Left kidney (tissue), 2 donors: ENCODE data around the gene CACNA2D4. TPM values are rescaled to one million over a fixed set of nuclear protein-coding genes. Genes with fewer than 3 reads are reported as not detected.

ENCODE experiments used
- DNase-seq: peaks from one replicate; pipeline ENCODE4 v3.0.0-alpha.2; 2013
- polyA plus RNA-seq: library from polyadenylated mRNA; unstranded; fragments of 120-200 nt; gene quantifications from one replicate; pipeline ENCODE4 v1.2.1, GENCODE V29; 2013; ENCODE audit not compliant: insufficient read length

Gene CACNA2D4
- polyA plus RNA-seq, 1 donor = 1.9 TPM

DNA sequence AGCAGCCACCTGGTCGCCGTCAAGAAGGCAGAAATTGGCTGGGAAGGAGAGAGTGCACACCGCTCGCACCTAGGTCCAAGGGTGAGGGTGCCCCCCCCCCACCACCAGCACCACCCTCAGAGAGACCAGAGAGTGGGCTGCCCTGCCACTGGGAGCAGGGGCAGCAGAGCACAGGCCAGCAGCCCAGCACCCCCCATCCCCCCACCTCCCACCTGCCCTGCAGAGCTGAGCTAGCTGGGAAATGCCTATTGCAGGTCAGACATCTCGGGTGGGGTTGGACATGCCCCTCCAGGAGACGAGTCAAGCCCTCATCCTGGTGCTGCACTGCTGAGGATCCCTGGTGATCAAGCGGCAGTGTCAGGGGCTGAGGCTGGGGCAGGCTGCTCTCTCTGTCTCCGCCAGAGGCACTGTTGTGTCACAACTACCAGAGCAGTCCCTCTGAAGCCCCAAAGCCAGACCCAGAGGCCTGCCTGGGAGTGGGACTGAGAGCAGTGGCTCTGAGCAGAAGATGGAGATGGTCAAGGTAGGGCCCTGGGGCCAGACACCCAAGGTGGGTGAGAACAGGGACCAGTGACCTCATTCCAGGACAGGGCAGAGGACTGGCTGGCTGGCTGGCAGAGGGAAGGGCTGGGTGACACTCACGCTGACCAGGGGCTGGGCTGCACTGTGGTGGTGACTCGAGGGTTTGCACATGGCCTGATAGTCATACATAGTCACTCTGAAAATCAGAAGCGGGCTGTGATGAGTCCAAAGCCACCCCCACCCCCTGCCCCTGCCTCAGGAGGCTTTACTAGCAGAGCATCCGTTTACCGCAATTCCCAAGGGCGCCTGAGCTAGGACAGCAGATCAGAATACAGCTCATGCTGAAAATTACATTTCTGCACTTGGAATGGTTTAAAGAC lies 117.8 kb downstream of the CACNA2D4 start:
- DNase-seq = no peak

DNA sequence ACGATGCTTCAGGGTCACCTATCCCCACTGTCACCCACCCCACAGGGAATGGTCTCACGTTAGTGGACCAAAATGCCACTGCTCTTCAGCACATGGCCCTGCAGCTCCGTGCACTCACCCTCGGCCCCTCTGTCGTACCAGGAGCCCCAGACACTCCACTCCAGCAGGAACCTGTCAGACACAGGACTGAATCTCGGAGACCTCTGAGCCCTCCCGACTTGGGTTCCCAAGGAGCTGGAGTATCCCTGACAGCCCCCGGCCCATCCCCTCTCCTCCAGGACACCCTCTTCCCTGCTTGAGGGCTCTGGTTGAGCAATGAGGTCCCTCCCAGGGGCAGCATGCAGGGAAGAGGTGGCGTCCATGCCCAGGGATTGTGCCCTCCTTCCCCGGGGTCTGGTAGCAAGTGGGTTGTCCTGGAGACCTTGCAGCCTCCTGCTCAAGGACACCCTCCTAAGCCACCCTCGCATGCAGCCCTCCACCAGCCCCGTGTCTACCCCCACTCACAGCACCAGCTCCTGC lies 118.5 kb downstream of the CACNA2D4 start:
- no peak for DNase-seq

DNA sequence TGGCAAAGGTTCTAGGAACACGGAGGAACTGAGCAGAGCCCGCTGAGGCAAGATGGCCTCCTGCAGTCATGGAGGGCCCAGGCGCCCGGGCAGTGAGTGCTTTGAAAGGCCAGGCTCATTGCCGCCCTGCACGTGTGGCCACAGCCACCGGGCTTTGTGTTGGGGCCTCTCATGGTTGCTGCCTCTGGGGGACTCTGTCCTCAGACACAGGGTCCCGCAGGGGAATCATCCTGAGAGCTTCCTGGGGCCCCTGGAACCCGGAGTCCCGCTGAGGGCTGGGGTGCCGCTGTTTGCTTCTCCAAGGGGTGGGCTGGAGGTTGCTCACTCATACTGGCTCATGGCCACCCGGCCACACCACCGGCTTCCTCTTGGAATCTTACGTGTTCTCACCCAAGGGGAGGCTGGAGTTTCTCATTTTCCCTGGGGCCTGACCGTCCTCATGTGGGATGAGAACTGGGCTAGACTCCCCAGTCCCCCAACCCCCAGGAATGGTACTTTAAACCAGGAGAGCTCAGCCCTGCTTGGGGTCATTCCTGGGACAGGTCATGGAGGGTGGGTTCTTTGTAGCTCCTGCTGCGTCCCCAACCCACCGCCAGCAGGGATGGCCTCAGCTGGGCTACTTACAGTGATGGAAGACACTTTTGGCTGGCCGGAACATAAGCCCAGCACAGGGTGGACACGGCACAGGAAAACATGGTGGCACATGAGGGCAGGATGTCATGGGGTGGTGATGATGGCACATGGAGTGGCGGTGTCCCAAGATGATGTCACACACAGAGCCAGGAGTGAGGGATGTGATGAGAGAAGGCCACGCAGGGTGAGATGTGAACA lies 119.2 kb downstream of the CACNA2D4 start:
- DNase-seq = no peak

DNA sequence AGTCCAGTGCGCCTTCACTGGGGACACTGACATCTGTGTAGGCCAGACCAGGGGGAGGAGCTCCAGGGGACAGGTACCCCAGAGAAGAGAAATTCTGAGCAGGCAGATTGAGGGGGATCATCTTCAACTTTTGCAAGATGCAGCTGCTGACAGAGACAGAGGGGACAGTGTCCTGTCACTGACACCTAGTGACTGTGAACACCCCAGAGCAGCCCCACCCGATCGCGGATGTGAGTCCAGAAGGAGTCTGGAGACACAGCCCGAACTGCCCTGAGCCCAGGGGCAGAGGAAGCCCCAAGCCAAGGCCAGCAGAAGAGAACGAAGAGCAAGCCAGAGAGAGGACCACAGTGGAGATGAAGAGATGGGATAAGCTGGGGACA lies 119.8 kb downstream of the CACNA2D4 start:
- no peak for DNase-seq

DNA sequence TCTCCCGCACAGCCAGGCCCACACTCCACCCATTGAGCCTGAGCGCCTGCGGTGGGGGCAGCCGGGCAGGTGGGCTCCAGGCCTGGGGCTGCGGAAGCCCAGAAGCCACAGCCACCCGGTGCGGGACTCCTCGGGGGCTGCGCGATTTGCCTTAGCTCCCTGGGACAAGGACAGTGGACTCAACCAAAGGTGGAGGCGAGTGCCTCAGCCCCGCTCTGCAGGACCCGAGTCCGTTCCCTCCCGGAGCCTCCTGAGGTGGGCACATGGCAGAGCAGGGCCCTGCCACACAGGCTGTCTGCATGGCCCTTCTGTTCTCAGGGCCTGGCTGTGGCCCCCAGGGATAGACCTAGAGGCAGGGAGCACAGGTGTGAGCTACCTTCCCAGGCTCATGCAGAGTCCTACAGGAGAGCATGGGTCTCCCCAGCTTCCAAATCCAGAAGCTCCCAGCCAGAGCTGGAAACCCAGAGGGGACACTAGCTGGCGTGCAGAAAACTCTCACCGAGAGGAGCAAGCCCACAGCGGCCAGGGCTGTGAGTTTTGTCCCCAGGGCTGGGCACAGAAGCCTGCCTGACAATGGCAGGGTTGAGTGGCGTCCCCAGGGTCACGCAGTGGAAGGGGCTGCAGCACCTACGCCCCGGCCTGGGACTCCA lies 120.3 kb downstream of the CACNA2D4 start:
- DNase-seq = no peak

DNA sequence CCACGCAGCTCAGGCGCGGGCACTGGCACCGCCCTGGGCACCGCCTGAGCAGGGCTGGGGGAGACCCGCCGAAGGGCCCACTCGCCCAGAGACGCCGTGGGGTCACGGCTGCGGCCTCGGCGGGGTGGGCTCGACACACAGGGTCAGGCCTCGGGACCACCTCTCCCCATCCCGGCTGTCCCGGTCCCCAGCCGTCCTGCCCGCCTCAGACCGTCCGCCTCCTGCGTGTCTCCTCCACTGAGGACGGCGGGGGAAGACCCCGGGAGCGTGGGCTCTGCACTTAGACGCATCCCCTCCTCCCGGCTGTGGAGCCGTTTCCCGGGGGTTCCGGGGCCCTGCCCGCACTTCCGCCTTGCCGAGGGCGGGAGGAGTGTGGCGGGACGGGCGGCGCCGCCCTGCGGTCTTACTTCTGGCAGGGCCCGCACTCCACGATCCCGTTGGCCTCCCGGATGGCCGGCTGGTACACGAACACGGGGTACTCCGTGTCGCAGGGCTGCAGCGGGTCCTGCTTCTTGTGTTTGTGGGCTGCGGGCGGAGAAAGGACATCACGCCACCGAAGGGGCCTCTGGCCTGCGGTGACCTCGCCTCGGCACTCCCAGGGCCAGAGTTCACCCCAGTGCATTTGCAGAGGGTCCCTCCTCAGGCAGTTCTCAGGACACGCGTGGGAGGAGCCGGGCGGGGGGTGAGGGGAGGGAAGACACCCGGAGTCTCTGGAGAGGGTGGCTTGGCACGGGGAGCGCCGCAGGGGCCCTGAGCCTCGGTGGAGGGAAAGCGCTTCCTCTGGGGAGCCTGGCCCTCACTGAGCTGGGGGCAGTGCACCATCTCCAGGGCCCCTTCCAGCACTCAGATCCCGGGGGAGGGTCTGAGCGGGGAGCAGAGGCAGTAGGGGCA lies 121.2 kb downstream of the CACNA2D4 start:
- no peak for DNase-seq

DNA sequence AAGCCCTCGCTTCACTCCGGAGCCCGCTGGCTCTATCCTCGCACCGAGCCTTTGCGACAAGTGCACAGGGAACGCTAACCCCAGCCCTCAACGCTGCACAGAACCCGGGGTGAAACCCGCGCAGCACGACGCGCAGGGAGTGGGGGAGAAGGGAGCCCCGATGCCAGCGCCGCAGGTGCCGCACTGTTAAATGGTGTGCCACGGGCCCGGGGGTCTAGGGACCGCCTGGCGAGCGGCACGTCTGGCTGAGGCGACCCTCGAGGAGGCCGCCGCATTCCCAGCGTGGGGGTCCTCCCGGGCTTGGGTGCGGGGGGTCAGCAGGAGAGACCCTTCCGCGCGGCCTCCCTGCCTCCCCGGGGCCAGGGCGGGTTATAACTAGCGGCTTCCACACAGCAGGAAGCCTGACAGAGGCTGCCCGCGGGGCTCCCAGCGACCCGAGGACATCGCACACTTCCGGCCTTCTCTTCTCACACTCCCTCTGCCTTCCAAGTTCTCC lies 121.9 kb downstream of the CACNA2D4 start:
- DNase-seq = no peak

DNA sequence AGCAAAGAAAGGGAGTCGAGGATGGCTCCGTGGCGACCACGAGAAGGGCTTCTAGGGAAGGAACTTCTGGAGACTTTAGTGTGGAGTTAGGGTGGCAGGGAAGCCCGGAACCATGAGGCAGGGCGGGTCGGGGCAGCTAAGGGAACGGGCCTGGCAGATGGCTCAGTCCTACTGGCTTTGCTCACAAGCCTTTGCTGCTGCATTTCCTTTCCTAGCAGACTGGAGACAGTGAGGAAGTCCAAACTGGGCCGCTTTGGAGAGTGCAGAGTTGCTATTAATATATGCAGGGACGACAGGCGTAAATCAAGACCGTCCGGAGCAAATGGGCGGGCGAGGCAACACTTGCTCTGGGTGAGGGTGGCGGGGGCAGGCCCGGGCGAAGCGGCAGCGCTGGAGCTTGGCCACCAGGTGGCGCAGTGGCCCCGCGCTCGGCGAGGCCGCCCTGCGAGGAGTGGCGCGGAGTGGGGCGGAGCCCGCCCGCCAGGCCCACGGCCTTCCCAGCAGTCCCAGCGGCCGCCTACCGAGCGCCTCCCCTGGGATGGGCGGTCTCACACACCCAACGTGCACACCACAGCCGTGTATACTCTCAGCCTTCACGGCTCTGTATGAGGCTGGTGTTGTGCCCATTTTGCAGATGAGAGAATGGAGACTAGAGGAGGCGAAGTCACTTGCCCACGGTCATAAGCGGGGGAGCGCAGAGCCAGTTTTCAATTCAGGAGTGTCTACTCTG lies 122.5 kb downstream of the CACNA2D4 start:
- DNase-seq = peak; percentile 82

DNA sequence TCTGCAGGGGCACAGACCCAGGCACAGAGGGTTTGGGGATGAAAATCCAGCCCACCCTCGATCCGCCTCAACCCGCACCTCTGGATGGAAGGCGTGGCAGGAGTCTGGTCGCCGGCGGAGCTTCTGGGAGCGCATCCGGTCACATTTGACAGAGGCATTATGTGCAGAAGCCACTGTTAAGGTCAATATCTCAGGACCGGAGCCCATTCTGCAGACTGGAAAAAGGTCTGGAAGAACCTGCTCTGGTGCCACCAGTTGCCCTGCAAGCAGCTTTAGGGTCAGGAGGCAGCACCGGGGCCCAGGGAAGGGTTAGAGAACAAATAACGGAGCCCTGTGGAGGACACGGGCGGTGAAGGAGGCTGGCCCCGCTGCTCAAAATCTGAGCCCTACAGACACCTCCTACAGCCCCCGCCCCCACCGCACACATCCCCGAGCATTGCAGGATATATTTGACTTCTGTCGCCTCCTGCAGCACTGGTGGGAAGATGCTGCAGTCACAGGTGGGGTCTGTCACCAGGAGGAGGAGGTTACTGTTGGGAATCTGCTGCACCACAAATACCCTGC lies 123.1 kb downstream of the CACNA2D4 start:
- no peak for DNase-seq

DNA sequence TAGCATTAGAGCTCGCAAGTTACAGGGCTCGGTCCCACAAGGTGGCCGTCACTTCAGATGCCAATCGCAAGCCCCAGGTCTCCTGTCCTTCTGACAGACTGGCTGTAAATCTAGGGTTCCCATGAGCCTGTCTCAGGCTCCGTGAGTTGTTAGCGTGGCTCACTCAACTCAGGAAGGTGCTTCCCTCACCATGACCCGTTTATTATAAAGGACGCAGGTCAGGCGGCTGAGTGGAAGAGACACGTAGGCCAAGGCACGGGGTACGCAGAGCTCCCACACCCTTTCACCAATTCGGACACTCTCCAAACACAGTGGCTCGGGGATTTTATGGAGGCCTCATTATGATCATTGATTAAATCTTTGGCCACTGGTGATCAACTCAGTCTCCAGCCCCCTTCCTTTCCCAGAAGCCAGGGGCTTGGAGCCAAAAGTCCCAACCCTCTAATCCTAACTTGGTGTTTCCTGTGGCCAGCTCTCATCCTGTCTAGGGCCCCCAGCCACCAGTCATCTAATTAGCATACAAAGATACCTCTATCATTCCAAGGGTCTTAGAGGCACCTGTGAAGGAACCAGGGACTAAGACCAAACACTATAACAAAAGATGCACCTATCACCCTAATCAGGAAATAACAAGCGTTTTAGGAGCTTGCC lies 123.9 kb downstream of the CACNA2D4 start:
- no peak for DNase-seq

DNA sequence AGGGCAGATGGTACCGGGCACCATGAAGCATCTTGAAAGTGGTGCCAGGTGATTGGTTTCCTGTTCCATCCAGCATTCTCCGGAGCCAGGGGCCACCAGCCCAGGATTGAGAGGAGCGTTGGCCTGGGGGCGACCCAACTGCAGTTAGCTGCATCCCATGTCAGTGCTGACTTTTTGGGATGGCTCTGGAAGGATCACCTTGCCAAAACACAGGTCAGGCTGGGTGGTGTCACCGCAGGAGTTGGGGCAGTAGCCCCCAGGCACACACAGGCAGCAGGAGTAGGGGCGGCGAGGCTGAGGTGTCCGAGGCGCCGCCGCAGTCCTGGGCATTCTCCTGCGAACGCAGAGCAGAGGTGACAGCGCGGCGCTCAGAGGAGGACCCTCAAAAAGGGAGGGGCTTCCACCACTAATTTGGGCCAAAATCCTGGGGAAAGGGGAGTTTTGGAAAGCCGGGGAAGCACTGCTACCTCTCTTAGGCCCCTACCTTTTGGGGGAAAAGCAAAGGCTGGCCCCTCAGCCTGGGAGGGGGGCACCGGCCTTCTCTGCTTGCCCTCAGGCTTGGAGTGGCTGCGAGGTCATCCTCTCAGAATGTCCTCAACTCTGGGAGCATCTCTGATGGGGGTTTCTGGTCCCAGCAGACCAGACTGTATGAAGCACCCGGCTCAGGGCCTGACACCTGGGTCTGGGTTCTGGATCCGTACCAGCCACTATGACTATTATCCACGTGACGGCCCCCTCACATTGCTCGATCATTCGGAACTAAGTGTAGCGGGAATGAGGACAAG lies 124.8 kb downstream of the CACNA2D4 start:
- no peak for DNase-seq

DNA sequence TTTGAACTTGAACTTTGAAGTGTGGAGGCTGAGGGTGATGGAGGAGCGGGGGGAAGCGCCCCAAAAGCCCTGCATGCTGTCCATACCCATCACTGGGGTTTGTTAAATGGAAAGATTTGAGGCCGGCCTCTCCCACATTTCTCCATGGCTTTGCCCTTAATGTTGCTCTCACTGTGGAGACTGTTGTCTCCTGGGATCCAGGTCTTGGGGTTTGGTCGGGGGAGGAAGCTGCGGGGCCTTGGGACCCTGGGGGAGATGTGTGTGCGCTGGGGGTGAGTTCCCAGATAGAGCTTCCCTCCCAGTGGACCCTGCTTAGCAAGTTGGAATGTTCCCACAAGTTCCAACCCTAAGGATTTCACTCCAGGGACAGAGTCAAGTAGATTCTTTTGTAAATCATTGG lies 126.0 kb downstream of the CACNA2D4 start:
- DNase-seq = no peak

DNA sequence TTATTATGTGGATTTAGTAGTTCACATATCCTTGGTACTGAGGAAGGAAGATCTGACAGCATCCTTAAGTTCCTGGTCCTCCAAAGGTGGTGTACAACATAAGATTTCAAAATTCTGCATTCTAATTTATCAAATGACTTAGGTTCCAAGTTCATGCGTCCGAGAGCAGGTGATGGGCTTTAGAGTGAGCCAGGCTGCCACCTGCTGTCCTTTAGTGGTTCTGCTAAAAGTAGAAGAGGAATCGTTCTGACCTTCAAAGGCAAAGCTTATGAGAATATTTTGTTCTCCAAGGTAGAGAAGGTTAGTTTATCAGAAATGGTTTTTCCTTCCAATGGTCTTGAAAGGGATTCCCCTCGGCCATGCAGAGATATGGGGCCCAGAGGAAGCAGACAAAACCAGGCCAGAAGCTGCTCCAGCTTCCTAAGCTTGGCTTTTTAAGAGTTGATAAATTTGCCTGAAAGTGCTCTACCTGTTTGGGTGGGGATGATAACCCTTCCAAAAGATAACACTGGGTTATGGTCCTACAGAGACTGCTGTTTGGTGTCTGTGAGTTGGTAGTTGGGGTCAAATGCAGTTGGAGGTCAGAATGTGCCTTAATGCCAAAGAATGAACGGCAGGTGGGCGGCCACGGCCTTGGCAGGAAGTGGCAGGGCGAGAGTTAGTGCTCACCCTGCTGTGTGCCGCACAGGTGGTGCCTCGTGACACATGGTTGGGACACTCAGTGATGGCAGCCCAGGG lies 127.2 kb downstream of the CACNA2D4 start:
- DNase-seq = peak; percentile 53

DNA sequence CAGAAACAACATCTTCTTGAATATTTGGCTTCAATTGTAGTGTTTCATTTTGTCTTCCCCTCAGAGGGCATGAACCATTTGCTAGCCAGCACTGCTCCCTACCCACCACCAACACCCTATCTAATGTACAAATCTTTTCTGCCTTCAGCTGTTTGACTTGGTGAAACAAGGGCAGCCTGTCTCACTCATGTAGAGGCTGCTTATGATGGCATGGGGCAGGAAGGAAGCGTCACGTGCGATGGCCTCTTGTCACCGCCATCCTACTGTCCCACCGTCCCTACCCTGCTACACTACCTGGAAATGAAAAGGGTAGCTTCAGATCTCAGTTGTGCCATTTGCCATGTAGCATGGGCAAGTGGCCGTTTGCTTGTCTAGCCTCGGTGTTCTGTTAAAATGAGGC lies 128.0 kb downstream of the CACNA2D4 start:
- DNase-seq = no peak

DNA sequence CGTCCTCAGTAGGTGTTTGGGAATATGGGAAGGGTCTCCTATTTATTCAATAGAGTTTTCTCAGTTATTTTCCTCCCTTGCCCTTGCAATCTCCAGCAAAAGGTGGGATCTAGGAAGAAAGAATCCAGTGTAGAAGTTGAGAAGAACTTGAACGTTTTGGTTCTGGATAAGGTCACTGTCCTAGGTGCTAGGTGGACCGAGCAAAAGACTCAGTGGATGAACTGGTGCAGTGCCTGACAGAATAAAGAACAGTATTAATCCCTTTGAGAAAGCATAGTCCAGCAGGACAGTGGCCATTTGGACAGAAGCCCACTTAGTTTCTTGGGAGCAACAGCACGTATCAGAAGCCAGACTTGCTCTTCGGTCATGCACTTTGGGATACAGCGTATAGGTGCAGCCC lies 130.7 kb downstream of the CACNA2D4 start:
- no peak for DNase-seq

DNA sequence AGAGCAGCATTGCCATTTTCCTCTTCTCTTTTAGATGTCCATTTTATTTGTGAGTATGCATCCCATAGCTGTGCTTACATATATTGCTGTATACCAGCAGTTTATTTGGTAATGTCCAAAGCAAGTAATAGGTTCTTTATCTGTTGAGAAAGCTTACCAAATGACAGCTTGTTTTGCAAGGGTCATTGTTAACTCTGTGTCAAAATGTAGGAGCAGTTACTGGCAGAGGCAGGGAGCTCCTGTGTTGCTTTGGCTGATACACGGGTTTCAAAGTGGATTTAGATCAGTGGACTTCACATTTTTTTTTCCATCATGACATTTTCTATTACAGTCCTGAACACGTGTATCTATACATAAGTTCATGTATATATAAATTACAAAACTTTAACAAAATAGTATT lies 136.2 kb downstream of the CACNA2D4 start:
- no peak for DNase-seq

DNA sequence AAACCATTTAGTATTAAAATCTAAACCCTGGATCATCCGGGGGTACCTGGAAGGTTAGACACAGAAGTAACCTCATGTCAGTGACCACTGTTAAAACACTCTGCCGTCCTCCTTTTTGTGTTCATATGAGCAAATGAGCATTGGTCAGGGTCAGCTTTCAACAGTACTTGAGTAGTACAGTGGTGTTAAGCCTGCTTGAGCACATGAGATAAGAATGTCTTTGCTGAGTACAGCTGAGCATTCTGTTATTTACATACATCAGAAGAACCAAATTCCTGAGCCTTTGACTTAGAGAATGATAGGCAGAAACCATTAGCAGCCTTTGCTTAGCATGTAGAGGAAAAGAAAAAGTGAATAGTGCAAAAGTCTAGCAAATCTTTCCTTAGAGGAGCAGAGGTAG lies 136.7 kb downstream of the CACNA2D4 start:
- no peak for DNase-seq

DNA sequence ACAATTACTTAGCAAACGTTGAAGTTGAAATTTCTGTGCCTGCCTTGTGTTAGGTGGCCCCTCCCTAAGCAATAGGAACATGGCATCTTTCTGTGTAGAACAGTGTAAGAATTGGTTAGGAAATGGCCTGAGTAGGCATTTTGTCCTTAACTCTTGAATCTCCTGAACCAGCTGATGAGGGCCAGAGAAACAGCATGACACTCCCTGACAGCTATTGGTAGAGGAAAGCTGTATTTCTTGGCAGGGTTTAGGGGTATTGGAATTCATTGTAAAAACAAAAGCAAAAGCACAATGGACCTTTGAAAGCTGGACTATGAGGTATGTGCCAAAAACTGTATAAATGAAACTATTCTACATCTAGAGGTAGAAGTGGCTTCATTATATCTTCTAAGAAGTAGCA lies 138.7 kb downstream of the CACNA2D4 start:
- no peak for DNase-seq
